ENCODE data around the gene NFKB2. TPM values are rescaled to one million over a fixed set of nuclear protein-coding genes. Genes with fewer than 3 reads are reported as not detected.

Gene NFKB2
- total RNA-seq, 1 donor from 2014 or later, result 39.9 TPM

- no peak for FAIRE-seq
- peaks cover 2% of the 10 kb centered on the region for H3K36me3 Mint-ChIP-seq (ENCODE audit: low read depth, unreplicated experiment)
- H3K9me3 Mint-ChIP-seq (ENCODE audit: unreplicated experiment), result no peaks in the 10 kb centered on the region
- Histone ChIP-seq H3K9me3 (ENCODE audit: insufficient read depth, low read depth, low read length) (no peaks in the 10 kb centered on the region), H2AFZ (ENCODE audit: low read depth, low read length) (peak overlapping the region; percentile 90), H3K27ac (ENCODE audit: low read depth, low read length) (no peak overlapping the region), H3K27me3 (ENCODE audit: insufficient read depth, low read length) (no peaks in the 10 kb centered on the region), H3K4me3 (ENCODE audit: insufficient read depth, low read depth, low read length) (peak overlapping the region; percentile 69), H4K20me1 (ENCODE audit: insufficient read depth, low read length) (no peaks in the 10 kb centered on the region), H3K9ac (ENCODE audit: low read length) (peak overlapping the region; percentile 74), H3K36me3 (ENCODE audit: insufficient read depth, low read length) (no peaks in the 10 kb centered on the region), H3K4me2 (ENCODE audit: low read length) (peak overlapping the region; percentile 99), H3K79me2 (ENCODE audit: insufficient read depth, low read length) (no peaks in the 10 kb centered on the region), H3K4me1 (ENCODE audit: insufficient read depth, low read length) (peaks cover 23% of the 10 kb centered on the region)
- H3K27me3 Mint-ChIP-seq (ENCODE audit: low read depth, unreplicated experiment), result no peaks in the 10 kb centered on the region
- H3K4me1 Mint-ChIP-seq (ENCODE audit: low read depth, unreplicated experiment), result peaks cover 17% of the 10 kb centered on the region
- no peak for DNase-seq (ENCODE audit: low read depth)
- H3K4me3 Mint-ChIP-seq (ENCODE audit: unreplicated experiment), result peak overlapping the region; percentile 92
- no peak overlapping the region for H3K27ac Mint-ChIP-seq (ENCODE audit: unreplicated experiment)
- TF ChIP-seq EZH2 (IDR thresholded peaks at IDR 0.05; ENCODE audit: insufficient read depth, low read length) (no peak), CTCF (IDR thresholded peaks at IDR 0.05; ENCODE audit: insufficient read depth, low read depth, low read length) (no peak)
Observed at GRCh38 chr10:102450124-102450373, 54.5 kb downstream of the NFKB2 start.

- no peaks in the 10 kb centered on the region for H3K9me3 Mint-ChIP-seq (ENCODE audit: unreplicated experiment)
- H3K4me1 ChIP-seq (ENCODE audit: insufficient read depth, low read length), result peaks cover 23% of the 10 kb centered on the region
- H3K79me2 ChIP-seq (ENCODE audit: insufficient read depth, low read length), result no peaks in the 10 kb centered on the region
- no peaks in the 10 kb centered on the region for H3K36me3 ChIP-seq (ENCODE audit: insufficient read depth, low read length)
- FAIRE-seq (no peak), DNase-seq (ENCODE audit: low read depth) (peak; percentile 62)
- H3K9ac ChIP-seq (ENCODE audit: low read length), result peak overlapping the region; percentile 74
- H3K36me3 Mint-ChIP-seq (ENCODE audit: low read depth, unreplicated experiment), result peaks cover 2% of the 10 kb centered on the region
- H4K20me1 ChIP-seq (ENCODE audit: insufficient read depth, low read length), result no peaks in the 10 kb centered on the region
- H3K27ac ChIP-seq (ENCODE audit: low read depth, low read length), result no peak overlapping the region
- H3K27me3 Mint-ChIP-seq (ENCODE audit: low read depth, unreplicated experiment), result no peaks in the 10 kb centered on the region
- peaks cover 20% of the 10 kb centered on the region for H3K4me1 Mint-ChIP-seq (ENCODE audit: low read depth, unreplicated experiment)
- TF ChIP-seq CTCF (IDR thresholded peaks at IDR 0.05; ENCODE audit: insufficient read depth, low read depth, low read length), result no peak
- no peak for TF ChIP-seq EZH2 (IDR thresholded peaks at IDR 0.05; ENCODE audit: insufficient read depth, low read length)
- H3K4me3 ChIP-seq (ENCODE audit: insufficient read depth, low read depth, low read length), result peak overlapping the region; percentile 69
- H3K9me3 ChIP-seq (ENCODE audit: insufficient read depth, low read depth, low read length), result no peaks in the 10 kb centered on the region
- peak overlapping the region; percentile 92 for H3K4me3 Mint-ChIP-seq (ENCODE audit: unreplicated experiment)
- peak overlapping the region; percentile 90 for H2AFZ ChIP-seq (ENCODE audit: low read depth, low read length)
- no peaks in the 10 kb centered on the region for H3K27me3 ChIP-seq (ENCODE audit: insufficient read depth, low read length)
- H3K27ac Mint-ChIP-seq (ENCODE audit: unreplicated experiment), result no peak overlapping the region
- H3K4me2 ChIP-seq (ENCODE audit: low read length), result peak overlapping the region; percentile 99
Observed at GRCh38 chr10:102450374-102451104, 55.0 kb downstream of the NFKB2 start.

Measured in astrocyte (in vitro differentiated cells and primary cell).